ENCODE measurements around the gene TMEM106C. TPM values are rescaled to one million over a fixed set of nuclear protein-coding genes. Genes with fewer than 3 reads are reported as not detected.

Gene TMEM106C
- total and polyA plus RNA-seq, 2 donors from 2014 or later: 51.7 to 126 TPM

DNA sequence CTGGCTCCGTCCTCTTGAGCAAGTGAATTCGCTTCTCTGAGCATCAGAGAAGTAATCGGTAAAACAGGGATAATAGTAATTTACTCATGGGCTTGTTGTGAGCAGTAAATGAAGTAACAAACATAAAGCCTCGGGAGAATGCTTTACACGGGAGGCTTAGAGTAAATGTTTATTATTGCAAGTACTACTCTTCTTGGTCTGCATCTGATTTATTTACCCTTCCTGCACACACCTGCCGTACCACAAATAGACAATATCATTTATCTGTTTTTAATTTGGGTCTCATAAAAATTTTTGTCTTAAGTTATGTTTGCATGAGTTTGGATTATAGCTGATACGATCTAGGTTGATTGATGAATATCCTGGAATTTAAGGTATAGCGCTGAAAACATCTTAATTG lies 48.7 kb downstream of the TMEM106C start:
- H3K9me3 ChIP-seq (ENCODE audit: control insufficient read depth in 2 of 3, insufficient read depth in 1 of 3, low read length in 3 of 3): no peaks in the 10 kb centered on the region
- H3K27me3 ChIP-seq (ENCODE audit: control insufficient read depth, insufficient read depth, low read length): no peaks in the 10 kb centered on the region
- no peak overlapping the region for H3K4me3 ChIP-seq (ENCODE audit: low read length in 3 of 3)
- H3K4me1 ChIP-seq (ENCODE audit: control insufficient read depth in 2 of 3, insufficient read depth in 2 of 3, low read depth in 1 of 3, low read length in 3 of 3): no peaks in the 10 kb centered on the region
- TF ChIP-seq, protein P1, sequence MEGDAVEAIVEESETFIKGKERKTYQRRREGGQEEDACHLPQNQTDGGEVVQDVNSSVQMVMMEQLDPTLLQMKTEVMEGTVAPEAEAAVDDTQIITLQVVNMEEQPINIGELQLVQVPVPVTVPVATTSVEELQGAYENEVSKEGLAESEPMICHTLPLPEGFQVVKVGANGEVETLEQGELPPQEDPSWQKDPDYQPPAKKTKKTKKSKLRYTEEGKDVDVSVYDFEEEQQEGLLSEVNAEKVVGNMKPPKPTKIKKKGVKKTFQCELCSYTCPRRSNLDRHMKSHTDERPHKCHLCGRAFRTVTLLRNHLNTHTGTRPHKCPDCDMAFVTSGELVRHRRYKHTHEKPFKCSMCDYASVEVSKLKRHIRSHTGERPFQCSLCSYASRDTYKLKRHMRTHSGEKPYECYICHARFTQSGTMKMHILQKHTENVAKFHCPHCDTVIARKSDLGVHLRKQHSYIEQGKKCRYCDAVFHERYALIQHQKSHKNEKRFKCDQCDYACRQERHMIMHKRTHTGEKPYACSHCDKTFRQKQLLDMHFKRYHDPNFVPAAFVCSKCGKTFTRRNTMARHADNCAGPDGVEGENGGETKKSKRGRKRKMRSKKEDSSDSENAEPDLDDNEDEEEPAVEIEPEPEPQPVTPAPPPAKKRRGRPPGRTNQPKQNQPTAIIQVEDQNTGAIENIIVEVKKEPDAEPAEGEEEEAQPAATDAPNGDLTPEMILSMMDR (IDR thresholded peaks at IDR 0.05; ENCODE audit: borderline replicate concordance, extremely low read depth, insufficient read depth): no peak
- no peak for DNase-seq
- H3K36me3 ChIP-seq (ENCODE audit: control insufficient read depth in 2 of 3, insufficient read depth in 3 of 3, low read length in 3 of 3): no peaks in the 10 kb centered on the region
- intact Hi-C loops (cut with DNase I): no loop called here
- no peak overlapping the region for H3K27ac ChIP-seq (ENCODE audit: low read depth in 2 of 2, low read length in 2 of 2)
- H3K9ac ChIP-seq (ENCODE audit: low read length in 3 of 3): no peak overlapping the region
- no peak for FAIRE-seq

DNA sequence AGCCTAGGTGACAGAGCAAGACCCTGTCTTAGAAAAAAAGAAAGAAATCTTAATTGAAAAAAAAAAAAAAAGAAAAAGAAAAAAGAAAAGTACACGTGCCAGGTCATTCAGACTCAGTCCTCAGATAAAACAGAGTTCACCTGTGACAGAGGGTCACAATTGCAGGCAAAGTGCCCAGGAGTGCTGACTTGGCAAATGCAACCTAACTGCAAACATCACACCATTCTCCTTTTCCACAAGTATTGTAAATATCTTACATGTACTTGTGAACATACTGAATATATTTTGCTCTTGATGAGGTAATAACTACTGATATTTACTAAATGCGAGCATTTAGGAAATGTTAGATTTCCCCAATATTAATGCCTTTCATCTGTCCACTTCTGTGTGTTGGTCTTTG lies 49.9 kb downstream of the TMEM106C start:
- no peaks in the 10 kb centered on the region for H3K4me1 ChIP-seq (ENCODE audit: control insufficient read depth in 2 of 3, insufficient read depth in 2 of 3, low read depth in 1 of 3, low read length in 3 of 3)
- intact Hi-C loops (cut with DNase I): no loop called here
- no peak overlapping the region for H3K4me3 ChIP-seq (ENCODE audit: low read length in 3 of 3)
- no peaks in the 10 kb centered on the region for H3K9me3 ChIP-seq (ENCODE audit: control insufficient read depth in 2 of 3, insufficient read depth in 1 of 3, low read length in 3 of 3)
- TF ChIP-seq, protein P1 (IDR thresholded peaks at IDR 0.05; ENCODE audit: borderline replicate concordance, extremely low read depth, insufficient read depth): no peak
- H3K27ac ChIP-seq (ENCODE audit: low read depth in 2 of 2, low read length in 2 of 2): no peak overlapping the region
- no peak overlapping the region for H3K9ac ChIP-seq (ENCODE audit: low read length in 3 of 3)
- no peaks in the 10 kb centered on the region for H3K27me3 ChIP-seq (ENCODE audit: control insufficient read depth, insufficient read depth, low read length)
- DNase-seq (no peak), FAIRE-seq (no peak)
- no peaks in the 10 kb centered on the region for H3K36me3 ChIP-seq (ENCODE audit: control insufficient read depth in 2 of 3, insufficient read depth in 3 of 3, low read length in 3 of 3)

DNA sequence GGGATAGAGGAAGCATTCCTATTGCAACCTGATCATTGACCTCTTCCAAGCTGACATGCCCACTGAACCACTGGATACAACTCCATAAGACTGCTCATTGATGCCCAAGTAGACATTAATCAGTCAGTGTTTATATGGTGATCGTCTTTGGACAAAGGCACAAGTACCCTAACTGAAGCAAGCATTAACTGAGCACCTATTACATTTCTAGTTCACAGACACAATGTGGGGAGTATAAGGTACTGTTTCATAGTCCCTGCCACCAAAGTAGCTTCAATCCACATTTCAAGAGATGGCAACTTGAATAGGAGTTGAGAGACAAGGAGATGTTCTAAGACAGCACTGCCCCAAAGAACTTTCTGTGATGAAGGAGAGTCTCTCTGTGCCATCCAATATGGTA lies 51.7 kb downstream of the TMEM106C start:
- H3K9me3 ChIP-seq (ENCODE audit: control insufficient read depth in 2 of 3, insufficient read depth in 1 of 3, low read length in 3 of 3): no peaks in the 10 kb centered on the region
- no peak overlapping the region for H3K27ac ChIP-seq (ENCODE audit: low read depth in 2 of 2, low read length in 2 of 2)
- no peak overlapping the region for H3K4me3 ChIP-seq (ENCODE audit: low read length in 3 of 3)
- DNase-seq: no peak
- TF ChIP-seq, protein P1 (IDR thresholded peaks at IDR 0.05; ENCODE audit: borderline replicate concordance, extremely low read depth, insufficient read depth): no peak
- intact Hi-C loops (cut with DNase I): no loop called here
- no peaks in the 10 kb centered on the region for H3K4me1 ChIP-seq (ENCODE audit: control insufficient read depth in 2 of 3, insufficient read depth in 2 of 3, low read depth in 1 of 3, low read length in 3 of 3)
- FAIRE-seq: no peak
- H3K36me3 ChIP-seq (ENCODE audit: control insufficient read depth in 2 of 3, insufficient read depth in 3 of 3, low read length in 3 of 3): no peaks in the 10 kb centered on the region
- no peak overlapping the region for H3K9ac ChIP-seq (ENCODE audit: low read length in 3 of 3)
- no peaks in the 10 kb centered on the region for H3K27me3 ChIP-seq (ENCODE audit: control insufficient read depth, insufficient read depth, low read length)

DNA sequence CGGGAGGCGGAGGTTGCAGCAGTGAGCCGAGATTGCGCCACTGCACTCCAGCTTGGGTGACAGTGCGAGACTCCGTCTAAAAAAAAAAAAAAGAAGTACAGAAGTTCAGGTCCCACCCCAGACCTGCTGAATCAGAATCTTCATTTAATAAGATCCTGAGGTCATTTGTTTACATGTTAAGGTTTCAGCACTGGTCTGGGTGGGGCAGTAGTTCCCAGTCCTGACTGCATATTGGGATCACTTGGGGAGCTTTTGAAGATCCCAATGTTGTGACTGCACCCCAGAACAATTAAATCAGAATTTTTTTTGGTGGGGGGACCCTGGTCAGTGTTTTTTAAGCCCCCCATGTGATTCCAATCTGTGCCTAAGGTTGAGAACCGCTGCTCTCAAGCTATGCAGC lies 52.6 kb downstream of the TMEM106C start:
- no peak for DNase-seq
- FAIRE-seq: no peak
- intact Hi-C loops (cut with DNase I): no loop called here

More for the DNA sequence above, 52.6 kb downstream of the TMEM106C start:
- no peak overlapping the region for H3K9ac ChIP-seq (ENCODE audit: low read length in 3 of 3)
- TF ChIP-seq, protein P1 (IDR thresholded peaks at IDR 0.05; ENCODE audit: borderline replicate concordance, extremely low read depth, insufficient read depth): no peak
- no peaks in the 10 kb centered on the region for H3K27me3 ChIP-seq (ENCODE audit: control insufficient read depth, insufficient read depth, low read length)
- H3K9me3 ChIP-seq (ENCODE audit: control insufficient read depth in 2 of 3, insufficient read depth in 1 of 3, low read length in 3 of 3): no peaks in the 10 kb centered on the region
- H3K27ac ChIP-seq (ENCODE audit: low read depth in 2 of 2, low read length in 2 of 2): no peak overlapping the region
- no peak overlapping the region for H3K4me3 ChIP-seq (ENCODE audit: low read length in 3 of 3)
- H3K4me1 ChIP-seq (ENCODE audit: control insufficient read depth in 2 of 3, insufficient read depth in 2 of 3, low read depth in 1 of 3, low read length in 3 of 3): no peaks in the 10 kb centered on the region
- H3K36me3 ChIP-seq (ENCODE audit: control insufficient read depth in 2 of 3, insufficient read depth in 3 of 3, low read length in 3 of 3): no peaks in the 10 kb centered on the region
